CD4-positive, alpha-beta T cell treated with Interleukin-15 for 4 hours (primary cell): ENCODE results near the gene INS.

Experiments
- DNase-seq: peaks from one replicate; pipeline ENCODE4 v3.0.0-alpha.2; 2020; ENCODE audit warnings: low spot score

INS gene

GRCh38 chr11:2114430-2115241 is 46.4 kb downstream of the INS start:
- DNase-seq = no peak

GRCh38 chr11:2113776-2114175 is 47.2 kb downstream of the INS start:
- no peak for DNase-seq

- no peak for DNase-seq
Measured at GRCh38 chr11:2110521-2110920, 50.5 kb downstream of the INS start.
